ENCODE data around the gene ERG.

Gene ERG

DNA sequence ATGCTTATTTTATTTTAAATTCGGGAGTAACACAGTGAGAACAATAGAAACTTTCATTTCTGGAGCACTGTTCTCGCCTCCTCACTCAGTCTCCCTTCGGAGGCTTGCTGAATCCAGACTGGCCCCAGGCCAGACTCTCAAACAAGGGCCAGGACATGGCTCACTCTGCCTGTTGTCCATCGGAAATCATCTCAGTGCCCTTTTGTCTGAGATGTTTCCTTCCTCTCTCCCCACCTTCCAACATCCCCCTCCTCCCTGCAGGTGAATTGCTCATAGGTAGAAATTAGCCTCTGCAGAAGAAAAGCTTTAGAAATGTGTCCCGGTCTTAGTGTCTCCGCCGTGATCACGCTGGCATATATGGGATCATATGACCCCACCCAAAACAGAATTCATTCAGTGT lies 55.2 kb downstream of the ERG start:
- Histone ChIP-seq H3K27me3 (replicated peaks; ENCODE audit: control insufficient read depth, insufficient read depth, low read length, poor library complexity, severe bottlenecking) (no peaks in the 10 kb centered on the region), H3K4me1 (ENCODE audit: control insufficient read depth, insufficient read depth, low read length, poor library complexity, severe bottlenecking) (no peaks in the 10 kb centered on the region), H3K9me3 (ENCODE audit: control insufficient read depth, low read length) (no peaks in the 10 kb centered on the region), H3K4me3 (ENCODE audit: insufficient read depth, low read depth, low read length, poor library complexity, severe bottlenecking) (no peak overlapping the region), H3K36me3 (ENCODE audit: control insufficient read depth, insufficient read depth, low read length) (no peaks in the 10 kb centered on the region), H3K27ac (ENCODE audit: insufficient read depth, low read length, poor library complexity, severe bottlenecking) (no peak overlapping the region)
- DNase-seq: no peak

DNA sequence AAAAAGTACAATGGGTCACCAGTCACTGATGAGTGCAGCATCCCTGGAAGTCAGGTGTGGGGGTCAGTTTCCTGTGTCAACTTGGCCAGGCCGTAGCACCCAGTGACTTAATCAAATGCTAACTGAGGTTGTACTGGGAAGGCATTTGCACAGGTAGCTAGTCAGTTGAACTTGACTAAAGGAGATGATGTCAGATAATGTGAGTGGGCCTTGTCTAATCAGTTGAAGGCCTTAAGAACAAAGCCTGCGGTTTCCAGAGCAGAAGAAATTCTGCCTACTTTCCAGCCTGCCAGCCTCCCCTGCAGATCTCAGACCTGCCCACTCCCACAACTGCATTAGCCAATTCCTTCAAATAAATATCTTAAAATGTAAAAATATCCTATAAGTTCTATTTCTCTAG lies 57.1 kb downstream of the ERG start:
- Histone ChIP-seq H3K36me3 (ENCODE audit: control insufficient read depth, insufficient read depth, low read length) (no peaks in the 10 kb centered on the region), H3K27ac (ENCODE audit: insufficient read depth, low read length, poor library complexity, severe bottlenecking) (no peak overlapping the region), H3K9me3 (ENCODE audit: control insufficient read depth, low read length) (no peaks in the 10 kb centered on the region), H3K4me3 (ENCODE audit: insufficient read depth, low read depth, low read length, poor library complexity, severe bottlenecking) (no peak overlapping the region), H3K4me1 (ENCODE audit: control insufficient read depth, insufficient read depth, low read length, poor library complexity, severe bottlenecking) (no peaks in the 10 kb centered on the region), H3K27me3 (replicated peaks; ENCODE audit: control insufficient read depth, insufficient read depth, low read length, poor library complexity, severe bottlenecking) (no peaks in the 10 kb centered on the region)
- DNase-seq: no peak

DNA sequence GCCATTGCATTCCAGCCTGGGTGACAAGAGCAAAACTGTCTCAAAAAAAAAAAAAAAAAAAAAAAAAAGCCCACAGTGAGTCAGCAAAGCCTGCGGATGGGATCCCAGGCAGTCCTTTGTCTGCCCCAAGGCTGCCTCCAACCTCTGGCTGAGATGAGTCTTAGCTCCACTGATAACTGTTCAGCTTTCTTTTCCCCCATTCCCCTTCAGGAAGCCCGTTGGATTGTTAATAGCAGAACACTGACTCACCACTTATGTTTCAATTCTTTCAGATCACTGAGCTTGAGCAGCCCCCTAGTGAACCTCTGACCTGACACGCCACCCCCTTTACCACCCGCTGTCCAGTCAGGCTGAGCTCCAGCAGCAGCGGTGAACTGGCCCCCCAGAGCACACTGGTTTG lies 57.5 kb downstream of the ERG start:
- no peak for DNase-seq
- no peaks in the 10 kb centered on the region for H3K36me3 ChIP-seq (ENCODE audit: control insufficient read depth, insufficient read depth, low read length)
- H3K27ac ChIP-seq (ENCODE audit: insufficient read depth, low read length, poor library complexity, severe bottlenecking): no peak overlapping the region
- no peak overlapping the region for H3K4me3 ChIP-seq (ENCODE audit: insufficient read depth, low read depth, low read length, poor library complexity, severe bottlenecking)
- H3K27me3 ChIP-seq (replicated peaks; ENCODE audit: control insufficient read depth, insufficient read depth, low read length, poor library complexity, severe bottlenecking): no peaks in the 10 kb centered on the region
- H3K4me1 ChIP-seq (ENCODE audit: control insufficient read depth, insufficient read depth, low read length, poor library complexity, severe bottlenecking): no peaks in the 10 kb centered on the region
- H3K9me3 ChIP-seq (ENCODE audit: control insufficient read depth, low read length): no peaks in the 10 kb centered on the region

DNA sequence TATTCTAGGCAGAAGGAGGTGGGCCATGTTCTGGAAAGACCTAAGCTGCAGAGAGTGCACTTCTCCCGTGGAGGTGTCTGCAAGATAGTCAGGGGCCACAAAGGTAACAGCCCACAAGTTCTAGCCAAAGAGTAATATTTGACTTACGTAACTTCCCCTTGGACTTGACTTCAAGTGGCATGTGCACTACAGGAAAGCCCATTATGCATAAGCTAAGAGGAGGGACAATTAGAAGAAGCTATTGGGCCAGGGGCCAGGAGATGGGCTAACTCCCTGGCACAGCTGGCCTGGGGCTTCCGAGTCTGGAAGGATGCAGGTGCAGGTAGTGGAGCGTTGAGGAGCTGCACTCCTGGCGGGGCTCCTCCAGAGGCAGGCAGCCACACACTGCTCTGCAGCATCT lies 58.3 kb downstream of the ERG start:
- Histone ChIP-seq H3K9me3 (ENCODE audit: control insufficient read depth, low read length) (no peaks in the 10 kb centered on the region), H3K27me3 (replicated peaks; ENCODE audit: control insufficient read depth, insufficient read depth, low read length, poor library complexity, severe bottlenecking) (no peaks in the 10 kb centered on the region), H3K36me3 (ENCODE audit: control insufficient read depth, insufficient read depth, low read length) (no peaks in the 10 kb centered on the region), H3K4me3 (ENCODE audit: insufficient read depth, low read depth, low read length, poor library complexity, severe bottlenecking) (no peak overlapping the region), H3K4me1 (ENCODE audit: control insufficient read depth, insufficient read depth, low read length, poor library complexity, severe bottlenecking) (no peaks in the 10 kb centered on the region), H3K27ac (ENCODE audit: insufficient read depth, low read length, poor library complexity, severe bottlenecking) (no peak overlapping the region)
- DNase-seq: no peak

DNA sequence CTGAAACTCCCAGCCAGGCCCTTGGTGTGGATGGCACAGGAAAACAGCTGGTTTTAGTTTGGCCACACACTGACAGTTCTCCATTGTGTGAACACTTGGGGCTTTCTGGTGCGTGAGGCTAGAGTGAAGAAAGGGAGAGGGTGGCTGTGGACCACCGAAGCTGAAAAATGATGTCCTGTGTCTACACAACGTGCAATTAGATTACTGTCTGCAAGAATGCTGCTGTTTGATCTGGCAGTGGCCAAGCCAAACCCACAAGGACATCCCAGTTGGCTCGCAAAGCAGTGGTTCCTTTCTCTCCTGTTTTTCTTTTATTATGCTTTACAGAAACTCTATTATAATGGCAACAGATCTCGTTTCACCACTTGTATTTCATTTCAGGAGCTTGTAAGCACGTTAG lies 58.9 kb downstream of the ERG start:
- no peak for DNase-seq
- Histone ChIP-seq H3K9me3 (ENCODE audit: control insufficient read depth, low read length) (no peaks in the 10 kb centered on the region), H3K4me1 (ENCODE audit: control insufficient read depth, insufficient read depth, low read length, poor library complexity, severe bottlenecking) (no peaks in the 10 kb centered on the region), H3K36me3 (ENCODE audit: control insufficient read depth, insufficient read depth, low read length) (no peaks in the 10 kb centered on the region), H3K27me3 (replicated peaks; ENCODE audit: control insufficient read depth, insufficient read depth, low read length, poor library complexity, severe bottlenecking) (no peaks in the 10 kb centered on the region), H3K27ac (ENCODE audit: insufficient read depth, low read length, poor library complexity, severe bottlenecking) (no peak overlapping the region), H3K4me3 (ENCODE audit: insufficient read depth, low read depth, low read length, poor library complexity, severe bottlenecking) (no peak overlapping the region)

DNA sequence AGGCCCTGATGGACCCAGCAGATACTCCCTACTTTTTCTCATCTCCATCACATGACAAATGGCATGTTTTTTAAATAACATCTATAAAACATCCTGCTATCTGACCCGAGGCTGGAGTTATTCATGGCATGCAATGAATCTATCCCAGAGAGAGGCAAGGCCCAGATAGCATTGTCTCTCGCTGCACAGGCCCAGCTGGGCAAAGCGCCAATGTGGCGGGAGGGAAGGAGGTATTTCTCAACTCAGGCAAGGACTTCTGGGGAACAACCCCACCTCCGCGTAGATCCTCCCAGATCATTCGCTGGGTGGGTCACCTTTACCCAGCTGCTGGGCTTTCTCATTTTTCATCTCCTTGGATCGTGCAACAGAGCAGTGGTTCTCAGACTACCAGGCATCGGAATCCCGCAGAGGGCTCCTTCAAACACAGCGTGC lies 59.8 kb downstream of the ERG start:
- Histone ChIP-seq H3K36me3 (ENCODE audit: control insufficient read depth, insufficient read depth, low read length) (no peaks in the 10 kb centered on the region), H3K27me3 (replicated peaks; ENCODE audit: control insufficient read depth, insufficient read depth, low read length, poor library complexity, severe bottlenecking) (no peaks in the 10 kb centered on the region), H3K9me3 (ENCODE audit: control insufficient read depth, low read length) (no peaks in the 10 kb centered on the region), H3K4me1 (ENCODE audit: control insufficient read depth, insufficient read depth, low read length, poor library complexity, severe bottlenecking) (no peaks in the 10 kb centered on the region), H3K4me3 (ENCODE audit: insufficient read depth, low read depth, low read length, poor library complexity, severe bottlenecking) (no peak overlapping the region), H3K27ac (ENCODE audit: insufficient read depth, low read length, poor library complexity, severe bottlenecking) (no peak overlapping the region)
- no peak for DNase-seq

DNA sequence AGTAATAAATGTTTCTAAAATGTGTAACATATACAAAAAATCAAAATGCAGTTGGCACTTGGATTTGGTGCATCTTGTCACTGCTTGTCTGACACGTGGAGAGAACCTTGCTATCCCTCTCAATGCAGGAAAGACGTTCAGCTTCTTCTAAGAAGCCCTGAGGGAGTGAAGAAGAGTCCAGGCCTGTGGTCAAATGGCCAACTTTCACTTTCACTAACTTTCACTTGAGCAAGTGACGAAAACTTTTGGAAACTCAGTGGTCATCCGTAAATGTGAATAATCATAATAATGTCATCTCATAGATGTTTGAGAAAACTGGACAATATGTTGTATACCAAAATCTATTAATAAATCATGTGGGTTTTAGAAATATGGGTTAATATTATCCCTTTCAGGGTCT lies 61.9 kb downstream of the ERG start:
- no peak for DNase-seq
- no peaks in the 10 kb centered on the region for H3K27me3 ChIP-seq (replicated peaks; ENCODE audit: control insufficient read depth, insufficient read depth, low read length, poor library complexity, severe bottlenecking)
- no peaks in the 10 kb centered on the region for H3K9me3 ChIP-seq (ENCODE audit: control insufficient read depth, low read length)
- H3K4me1 ChIP-seq (ENCODE audit: control insufficient read depth, insufficient read depth, low read length, poor library complexity, severe bottlenecking): no peaks in the 10 kb centered on the region
- H3K36me3 ChIP-seq (ENCODE audit: control insufficient read depth, insufficient read depth, low read length): no peaks in the 10 kb centered on the region
- no peak overlapping the region for H3K27ac ChIP-seq (ENCODE audit: insufficient read depth, low read length, poor library complexity, severe bottlenecking)
- H3K4me3 ChIP-seq (ENCODE audit: insufficient read depth, low read depth, low read length, poor library complexity, severe bottlenecking): no peak overlapping the region

DNA sequence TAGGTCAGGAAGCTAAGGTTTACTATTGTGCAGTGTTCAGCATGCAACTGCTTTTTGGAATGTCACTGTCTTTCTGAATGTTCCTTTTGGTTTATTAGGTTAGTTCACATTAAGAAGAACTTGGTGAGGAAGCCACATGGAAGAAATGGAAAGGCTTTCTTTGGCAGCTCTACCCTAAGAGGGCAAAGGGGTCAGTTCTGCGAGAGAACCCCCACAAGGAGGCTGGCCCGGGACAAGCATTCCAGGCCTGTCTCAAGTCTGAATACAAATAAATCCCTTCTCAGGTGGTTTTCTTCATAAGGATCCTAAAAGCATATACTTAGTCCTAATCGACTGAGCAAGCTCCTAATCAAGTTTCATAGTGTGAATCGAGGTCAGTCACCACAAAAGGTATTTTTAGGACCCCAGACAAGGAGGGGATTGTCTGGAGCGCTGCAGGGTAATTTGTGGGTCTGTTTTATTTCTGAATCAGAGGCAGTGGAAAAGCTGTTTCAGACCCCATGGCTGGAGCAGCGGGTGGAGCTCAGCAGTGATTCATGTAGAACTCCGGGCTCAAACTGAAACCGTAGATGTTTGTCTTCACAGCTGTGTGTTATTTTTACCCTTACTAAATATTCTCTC lies 63.3 kb downstream of the ERG start:
- Histone ChIP-seq H3K4me1 (ENCODE audit: control insufficient read depth, insufficient read depth, low read length, poor library complexity, severe bottlenecking) (no peaks in the 10 kb centered on the region), H3K27ac (ENCODE audit: insufficient read depth, low read length, poor library complexity, severe bottlenecking) (no peak overlapping the region), H3K36me3 (ENCODE audit: control insufficient read depth, insufficient read depth, low read length) (no peaks in the 10 kb centered on the region), H3K4me3 (ENCODE audit: insufficient read depth, low read depth, low read length, poor library complexity, severe bottlenecking) (no peak overlapping the region), H3K9me3 (ENCODE audit: control insufficient read depth, low read length) (no peaks in the 10 kb centered on the region), H3K27me3 (replicated peaks; ENCODE audit: control insufficient read depth, insufficient read depth, low read length, poor library complexity, severe bottlenecking) (no peaks in the 10 kb centered on the region)
- DNase-seq: no peak

DNA sequence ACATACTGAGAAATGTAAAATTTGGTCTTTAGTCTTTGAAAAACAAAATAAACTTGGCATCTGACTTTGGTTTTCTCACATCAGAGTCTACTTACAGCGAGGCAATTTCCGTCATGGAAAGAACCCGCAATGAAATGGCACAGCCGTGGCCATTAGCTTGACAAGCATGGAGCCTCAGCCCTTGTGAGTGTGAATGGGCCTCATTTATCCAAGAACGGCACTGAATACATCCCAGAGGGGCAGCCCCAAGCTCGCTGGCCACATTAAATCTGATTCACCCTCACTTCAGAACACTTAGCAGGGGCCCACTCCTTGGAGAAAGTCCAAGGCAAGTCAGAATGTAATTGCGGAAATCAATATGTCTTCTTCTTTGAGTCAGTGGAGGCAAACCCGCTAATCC lies 64.8 kb downstream of the ERG start:
- DNase-seq: no peak
- H3K4me1 ChIP-seq (ENCODE audit: control insufficient read depth, insufficient read depth, low read length, poor library complexity, severe bottlenecking): no peaks in the 10 kb centered on the region
- H3K27me3 ChIP-seq (replicated peaks; ENCODE audit: control insufficient read depth, insufficient read depth, low read length, poor library complexity, severe bottlenecking): no peaks in the 10 kb centered on the region
- H3K9me3 ChIP-seq (ENCODE audit: control insufficient read depth, low read length): no peaks in the 10 kb centered on the region
- H3K4me3 ChIP-seq (ENCODE audit: insufficient read depth, low read depth, low read length, poor library complexity, severe bottlenecking): no peak overlapping the region
- no peaks in the 10 kb centered on the region for H3K36me3 ChIP-seq (ENCODE audit: control insufficient read depth, insufficient read depth, low read length)
- no peak overlapping the region for H3K27ac ChIP-seq (ENCODE audit: insufficient read depth, low read length, poor library complexity, severe bottlenecking)

DNA sequence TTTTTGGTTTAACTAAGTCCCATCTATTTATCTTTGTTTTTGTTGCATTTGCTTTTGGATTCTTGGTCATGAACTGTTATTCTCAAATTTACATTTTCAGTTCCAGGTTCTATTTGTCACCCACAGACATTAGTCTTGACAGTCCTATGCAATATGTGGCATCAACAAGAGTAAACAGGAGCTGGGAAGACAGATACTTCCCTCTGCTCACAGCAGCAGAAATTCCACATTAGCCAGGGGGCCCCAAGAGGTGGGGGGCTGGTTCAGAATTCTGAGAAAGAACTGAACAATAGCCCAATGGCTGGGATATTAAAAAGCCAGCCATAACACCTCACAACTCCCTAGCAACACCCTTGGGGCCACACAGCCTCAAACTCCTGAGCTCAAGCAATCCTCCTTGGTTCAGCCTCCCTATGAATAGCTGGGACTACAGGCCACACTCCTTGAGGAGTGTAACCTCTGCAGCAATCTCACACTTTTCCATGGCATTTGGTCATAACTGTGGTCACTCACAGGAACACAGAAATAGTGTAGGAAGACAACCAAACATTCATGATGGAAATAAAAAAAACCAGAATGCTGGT lies 67.8 kb downstream of the ERG start:
- no peaks in the 10 kb centered on the region for H3K27me3 ChIP-seq (replicated peaks; ENCODE audit: control insufficient read depth, insufficient read depth, low read length, poor library complexity, severe bottlenecking)
- H3K4me3 ChIP-seq (ENCODE audit: insufficient read depth, low read depth, low read length, poor library complexity, severe bottlenecking): no peak overlapping the region
- H3K36me3 ChIP-seq (ENCODE audit: control insufficient read depth, insufficient read depth, low read length): no peaks in the 10 kb centered on the region
- no peaks in the 10 kb centered on the region for H3K9me3 ChIP-seq (ENCODE audit: control insufficient read depth, low read length)
- no peak for DNase-seq
- no peak overlapping the region for H3K27ac ChIP-seq (ENCODE audit: insufficient read depth, low read length, poor library complexity, severe bottlenecking)
- no peaks in the 10 kb centered on the region for H3K4me1 ChIP-seq (ENCODE audit: control insufficient read depth, insufficient read depth, low read length, poor library complexity, severe bottlenecking)

Measured in effector memory CD4-positive, alpha-beta T cell (primary cell).